Ovary (tissue), 9 donors: Measurements from ENCODE around the gene ZNF397. TPM values are rescaled to one million over a fixed set of nuclear protein-coding genes. Genes with fewer than 3 reads are reported as not detected.
"Not testable (repeated sequence)": the region's sequence is repeated elsewhere in the genome, so short reads cannot be mapped to it uniquely, and the experiment has no call there.

ENCODE experiments used
- DNase-seq, 5 donors: peaks; one replicate each; pipeline ENCODE4 v3.0.0-alpha.2; 2019 to 2020
- H3K27ac ChIP-seq, 2 donors: fragments of 200-600 bp; one replicate each; pipeline versions ENCODE4 v1.5.1 to v1.8.0; 2019 to 2022
- H3K27me3 ChIP-seq: fragments of 200-600 bp; one replicate; pipeline ENCODE4 v1.8.0; 2022
- H3K36me3 ChIP-seq: fragments of 200-600 bp; sonication (generic); one replicate; pipeline ENCODE4 v1.5.1; 2019
- H3K4me1 ChIP-seq: one replicate; pipeline ENCODE4 v1.8.1; 2013; ENCODE audit warnings: mild to moderate bottlenecking, moderate library complexity; ENCODE audit not compliant: insufficient read depth
- H3K4me3 ChIP-seq: fragments of 200-600 bp; sonication (generic); one replicate; pipeline ENCODE4 v1.5.1; 2017
- H3K9me3 ChIP-seq, 2 donors: fragments of 200-600 bp in 1 of 2; sonication (generic) in 1 of 2; one replicate each; pipeline versions ENCODE4 v1.5.1 to v1.8.1; 2013 to 2019; ENCODE audit warnings: mild to moderate bottlenecking in 1 of 2, moderate library complexity in 1 of 2
- EP300 ChIP-seq: sonication (generic); formaldehyde crosslinking; IDR thresholded peaks from one replicate; pipeline ENCODE4 v1.6.1; 2017; ENCODE audit warnings: antibody characterized with exemption
- POLR2A ChIP-seq: fragments of 450-650 bp; IDR thresholded peaks from one replicate; pipeline ENCODE4 v1.6.1; 2017; ENCODE audit warnings: antibody characterized with exemption, mild to moderate bottlenecking, moderate library complexity
- WGBS, 3 donors: extraction: QIAGEN DNeasy Blood & Tissue Kit in 1 of 3; methylation state at CpG; one replicate each; pipeline versions ENCODE4 v1.1.5 to v1.1.7; 2013 to 2017; 5-methylcytosine and 5-hydroxymethylcytosine counted together
- intact Hi-C, 4 donors: fragments of 100-400 bp; cut with DNase I; formaldehyde crosslinking; loops; one replicate each; pipeline versions ENCODE4 v1.11.0 to v1.15.1; 2022 to 2023
- polyA plus RNA-seq, 2 donors: library from polyadenylated mRNA; stranded (reverse); fragments of 200-250 nt in 1 of 2; fragments of 350-450 nt in 1 of 2; fragmentation: Illumina TruSeq in 1 of 2; extraction: RNeasy Lipid Tissue Mini Kit (QIAGEN cat#74804) in 1 of 2; gene quantifications; one replicate each; pipeline ENCODE4 v1.2.3, GENCODE V29; 2013 to 2014
- total RNA-seq, 7 donors: library from RNA; depleted of rRNA in 2 of 7; stranded (reverse); fragments of >200 nt in 2 of 7; fragmentation: NEBNext Ultra II Directional in 3 of 7; extraction: Animal tissue kit (Norgen Biotek cat#: 25700) in 3 of 7; gene quantifications; one replicate each; pipeline versions ENCODE4 v1.1.0 to v1.2.4, GENCODE V29; 2016 to 2023
- TF ChIP-seq, protein P1 (sequence below), 3 donors: fragments of 450-650 bp in 2 of 3; fragments of 200-600 bp in 1 of 3; IDR thresholded peaks; one replicate each; pipeline versions ENCODE4 v1.5.1 to v1.8.0; 2016 to 2022; ENCODE audit warnings: antibody characterized with exemption in 3 of 3, mild to moderate bottlenecking in 1 of 3
- donor health status: DM: no; HTN: no; CAD: no; lungs with moderate emphysema.
- donor health status: DM: no; HTN: no; CAD: no.
- donor health status: Bipolar disorder and iron deficiency.
- donor health status: DM: yes; HTN: yes; CAD: no.
- donor health status: DM: no; HTN: no; CAD: no.
- donor health status: DM: yes; HTN: yes; CAD: no.

Gene ZNF397
- total and polyA plus RNA-seq, 9 donors: 15.7 to 35.8 (median 27.7) TPM

GRCh38 chr18:35215026-35215425 is 25.8 kb upstream of the ZNF397 start:
- no peaks in the 10 kb centered on the region for H3K27me3 ChIP-seq
- H3K4me1 ChIP-seq: no peaks in the 10 kb centered on the region
- intact Hi-C loops: no loop called here
- H3K27ac ChIP-seq: no peak overlapping the region
- no peak for DNase-seq
- 91 to 97% (median 91%) methylated on average over 1 of the region's 1 CpG for WGBS, 3 donors
- no peaks in the 10 kb centered on the region for H3K36me3 ChIP-seq
- no peak for TF ChIP-seq EP300
- TF ChIP-seq, protein P1, sequence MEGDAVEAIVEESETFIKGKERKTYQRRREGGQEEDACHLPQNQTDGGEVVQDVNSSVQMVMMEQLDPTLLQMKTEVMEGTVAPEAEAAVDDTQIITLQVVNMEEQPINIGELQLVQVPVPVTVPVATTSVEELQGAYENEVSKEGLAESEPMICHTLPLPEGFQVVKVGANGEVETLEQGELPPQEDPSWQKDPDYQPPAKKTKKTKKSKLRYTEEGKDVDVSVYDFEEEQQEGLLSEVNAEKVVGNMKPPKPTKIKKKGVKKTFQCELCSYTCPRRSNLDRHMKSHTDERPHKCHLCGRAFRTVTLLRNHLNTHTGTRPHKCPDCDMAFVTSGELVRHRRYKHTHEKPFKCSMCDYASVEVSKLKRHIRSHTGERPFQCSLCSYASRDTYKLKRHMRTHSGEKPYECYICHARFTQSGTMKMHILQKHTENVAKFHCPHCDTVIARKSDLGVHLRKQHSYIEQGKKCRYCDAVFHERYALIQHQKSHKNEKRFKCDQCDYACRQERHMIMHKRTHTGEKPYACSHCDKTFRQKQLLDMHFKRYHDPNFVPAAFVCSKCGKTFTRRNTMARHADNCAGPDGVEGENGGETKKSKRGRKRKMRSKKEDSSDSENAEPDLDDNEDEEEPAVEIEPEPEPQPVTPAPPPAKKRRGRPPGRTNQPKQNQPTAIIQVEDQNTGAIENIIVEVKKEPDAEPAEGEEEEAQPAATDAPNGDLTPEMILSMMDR (IDR thresholded peaks at IDR 0.05): no peak
- TF ChIP-seq POLR2A: no peak
- no peaks in the 10 kb centered on the region for H3K9me3 ChIP-seq
- H3K4me3 ChIP-seq: no peak overlapping the region

- H3K27ac ChIP-seq, H3K4me3 ChIP-seq, DNase-seq, H3K36me3 ChIP-seq, intact Hi-C loops, H3K4me1 ChIP-seq, H3K27me3 ChIP-seq, H3K9me3 ChIP-seq: not testable (repeated sequence)
- WGBS, 3 donors: 82 to 88% (median 83%) methylated on average over 10 of the region's 10 CpGs
Measured at GRCh38 chr18:35216611-35217010, 24.2 kb upstream of the ZNF397 start.

- H3K36me3 ChIP-seq, H3K27me3 ChIP-seq, H3K9me3 ChIP-seq, H3K4me3 ChIP-seq, H3K4me1 ChIP-seq, DNase-seq, H3K27ac ChIP-seq, intact Hi-C loops: not testable (repeated sequence)
- 84 to 92% (median 85%) methylated on average over 4 of the region's 4 CpGs for whole genome bisulfite sequencing, 3 donors
Measured at GRCh38 chr18:35219331-35219730, 21.5 kb upstream of the ZNF397 start.

- 83 to 84% (median 83%) methylated on average over 6 of the region's 6 CpGs for WGBS, 3 donors
- DNase-seq: no peak
- intact Hi-C loops: no loop called here
- no peak for TF ChIP-seq EP300
- TF ChIP-seq POLR2A: no peak
- TF ChIP-seq, protein P1 (IDR thresholded peaks at IDR 0.05): no peak
- no peak overlapping the region for H3K27ac ChIP-seq
- H3K4me3 ChIP-seq: no peak overlapping the region
- H3K9me3 ChIP-seq: no peaks in the 10 kb centered on the region
- H3K4me1 ChIP-seq: no peaks in the 10 kb centered on the region
- H3K36me3 ChIP-seq: no peaks in the 10 kb centered on the region
- H3K27me3 ChIP-seq: no peaks in the 10 kb centered on the region
Measured at GRCh38 chr18:35220424-35220823, 20.4 kb upstream of the ZNF397 start.

GRCh38 chr18:35223797-35224196 is 17.0 kb upstream of the ZNF397 start:
- no peaks in the 10 kb centered on the region for H3K4me1 ChIP-seq
- H3K9me3 ChIP-seq: no peaks in the 10 kb centered on the region
- intact Hi-C loops: no loop called here
- 85 to 92% (median 88%) methylated on average over 3 of the region's 3 CpGs for WGBS, 3 donors
- no peak overlapping the region for H3K4me3 ChIP-seq
- TF ChIP-seq POLR2A: no peak
- no peak for TF ChIP-seq EP300
- TF ChIP-seq, protein P1 (IDR thresholded peaks at IDR 0.05): no peak
- DNase-seq: no peak
- H3K27ac ChIP-seq: no peak overlapping the region
- no peaks in the 10 kb centered on the region for H3K27me3 ChIP-seq
- H3K36me3 ChIP-seq: no peaks in the 10 kb centered on the region

DNA sequence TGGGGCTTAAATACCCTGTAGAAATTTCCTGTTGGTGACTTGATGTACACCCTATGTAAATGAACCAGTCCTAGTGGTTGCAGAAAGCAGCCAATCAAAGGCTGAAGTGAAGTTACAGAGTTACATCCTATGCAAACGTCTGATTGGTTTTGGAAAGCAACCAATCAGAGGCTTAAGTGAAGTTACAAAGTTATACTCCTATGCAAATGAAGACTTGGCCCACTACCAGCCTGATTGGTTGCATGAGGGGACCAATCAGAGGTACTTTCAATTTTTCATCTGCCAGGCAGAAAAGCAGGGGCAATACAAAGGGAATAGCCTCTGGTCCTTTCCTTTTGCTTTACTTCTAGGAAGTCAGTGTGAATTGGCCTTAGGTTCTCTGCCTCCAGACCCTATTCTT is 13.6 kb upstream of the ZNF397 start:
- DNase-seq: no peak
- intact Hi-C loops: loop anchor here in 1 of 4 donors (5.0 kb wide), 1 partner anchor 110 kb away; no protein-coding TSS in a partner anchor
- no peaks in the 10 kb centered on the region for H3K4me1 ChIP-seq
- TF ChIP-seq, protein P1 (IDR thresholded peaks at IDR 0.05): no peak
- TF ChIP-seq POLR2A: no peak
- TF ChIP-seq EP300: no peak
- no peaks in the 10 kb centered on the region for H3K27me3 ChIP-seq
- no peak overlapping the region for H3K4me3 ChIP-seq
- H3K9me3 ChIP-seq: no peaks in the 10 kb centered on the region
- WGBS, 3 donors: 78 to 86% (median 83%) methylated on average over 1 of the region's 1 CpG
- H3K27ac ChIP-seq: no peak overlapping the region
- no peaks in the 10 kb centered on the region for H3K36me3 ChIP-seq
